GM15510 (cell line): ENCODE results near the gene LRCH1.

Experiments used
- POLR2A ChIP-seq: IDR thresholded peaks from 3 replicates; pipeline ENCODE4 v1.6.1; 2011; ENCODE audit warnings: borderline replicate concordance; ENCODE audit not compliant: insufficient read length; ENCODE audit errors: extremely low read depth

Gene LRCH1

GRCh38 chr13:46526740-46527139 lies 26.2 kb upstream of the LRCH1 start:
- no peak for TF ChIP-seq POLR2A

- TF ChIP-seq POLR2A: no peak
These were observed 25.7 kb upstream of the LRCH1 start for GRCh38 chr13:46527237-46527636.

- TF ChIP-seq POLR2A: no peak
These were observed 23.6 kb upstream of the LRCH1 start for GRCh38 chr13:46529216-46529919.

- no peak for TF ChIP-seq POLR2A
These were observed 22.7 kb upstream of the LRCH1 start for GRCh38 chr13:46530084-46530935.

- TF ChIP-seq POLR2A: no peak
These were observed 21.0 kb upstream of the LRCH1 start for GRCh38 chr13:46531953-46532352.

GRCh38 chr13:46535002-46535401 lies 18.0 kb upstream of the LRCH1 start:
- no peak for TF ChIP-seq POLR2A

- no peak for TF ChIP-seq POLR2A
These were observed 17.1 kb upstream of the LRCH1 start for GRCh38 chr13:46535825-46536224.

GRCh38 chr13:46536341-46536740 lies 16.6 kb upstream of the LRCH1 start:
- no peak for TF ChIP-seq POLR2A

- TF ChIP-seq POLR2A: no peak
These were observed 13.7 kb upstream of the LRCH1 start for GRCh38 chr13:46539231-46539630.

- TF ChIP-seq POLR2A: no peak
These were observed 11.8 kb upstream of the LRCH1 start for GRCh38 chr13:46541210-46541609.

- no peak for TF ChIP-seq POLR2A
These were observed 10.1 kb upstream of the LRCH1 start for GRCh38 chr13:46542833-46543232.

- no peak for TF ChIP-seq POLR2A
These were observed 9.7 kb upstream of the LRCH1 start for GRCh38 chr13:46543287-46543686.

GRCh38 chr13:46544208-46544607 lies 8.8 kb upstream of the LRCH1 start:
- TF ChIP-seq POLR2A: no peak

GRCh38 chr13:46544811-46545210 lies 8.2 kb upstream of the LRCH1 start:
- no peak for TF ChIP-seq POLR2A

- TF ChIP-seq POLR2A: no peak
These were observed 6.7 kb upstream of the LRCH1 start for GRCh38 chr13:46546084-46546768.
